Astrocyte of the cerebellum (primary cell): ENCODE measurements around the gene ARL6IP1.

Source experiments
- DNase-seq: peaks from one replicate; pipeline ENCODE4 v3.0.0-alpha.2; 2011; ENCODE audit warnings: low read depth
- H3K4me3 ChIP-seq: 2 replicates; pipeline ENCODE4 v1.5.1; 2011; ENCODE audit warnings: mild to moderate bottlenecking, low read depth, low read length, moderate library complexity
- in situ Hi-C: cut with HindIII; loops from 2 replicates; pipeline ENCODE4 v1.10.0; 2017; ENCODE audit warnings: low sequenced_read_pairs
- TF ChIP-seq, protein P1 (sequence below): IDR thresholded peaks from 2 replicates; pipeline ENCODE4 v1.5.1; 2012; ENCODE audit warnings: low read length, low read depth, moderate library complexity, mild to moderate bottlenecking; ENCODE audit errors: missing control alignments

ARL6IP1 gene

DNA sequence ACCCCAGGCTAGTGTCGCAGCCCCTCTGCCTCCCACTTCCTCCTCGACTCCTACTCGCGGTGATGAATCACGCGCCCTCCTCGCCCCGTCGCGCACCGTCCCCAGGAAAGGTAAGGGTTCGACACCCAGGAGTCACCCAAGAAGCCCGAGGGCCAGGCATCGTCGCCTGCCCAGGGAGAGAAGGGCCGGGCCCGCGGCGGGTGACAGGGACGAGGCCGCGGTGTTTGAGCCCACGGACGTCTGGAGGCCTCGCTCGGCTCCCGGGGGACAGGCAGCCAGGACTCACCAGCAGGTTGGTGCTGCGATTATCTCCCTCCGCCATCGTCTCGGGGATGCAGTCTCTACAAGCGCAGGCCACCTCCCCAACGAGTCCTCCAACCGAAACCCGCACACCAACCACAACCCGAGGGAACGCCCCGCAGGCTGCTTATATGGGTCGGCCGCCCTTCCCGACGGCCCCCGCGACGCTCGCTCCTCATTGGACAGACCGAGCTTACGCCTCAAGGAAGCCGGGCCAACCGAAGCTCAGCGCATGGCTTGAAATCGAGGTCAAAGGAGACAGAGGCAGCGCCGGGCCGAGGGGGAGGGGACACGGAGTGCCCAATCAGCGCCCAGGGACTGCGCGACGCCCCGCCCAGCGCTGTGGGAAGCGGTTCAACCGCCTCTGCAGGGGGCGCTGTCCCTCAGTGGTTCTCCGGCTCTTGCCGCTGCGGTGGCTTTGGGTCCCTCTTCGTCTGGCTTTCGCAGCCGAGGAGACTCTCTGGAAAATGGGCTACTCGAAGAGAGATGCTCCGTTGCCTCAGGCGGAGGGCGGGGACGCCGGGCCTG, at the start of gene ARL6IP1:
TSS of gene ARL6IP1 (minus strand) at position 405 of the 828 bp plus-strand sequence. CDS start at position 322, 83 bp downstream.
- TF ChIP-seq, protein P1, sequence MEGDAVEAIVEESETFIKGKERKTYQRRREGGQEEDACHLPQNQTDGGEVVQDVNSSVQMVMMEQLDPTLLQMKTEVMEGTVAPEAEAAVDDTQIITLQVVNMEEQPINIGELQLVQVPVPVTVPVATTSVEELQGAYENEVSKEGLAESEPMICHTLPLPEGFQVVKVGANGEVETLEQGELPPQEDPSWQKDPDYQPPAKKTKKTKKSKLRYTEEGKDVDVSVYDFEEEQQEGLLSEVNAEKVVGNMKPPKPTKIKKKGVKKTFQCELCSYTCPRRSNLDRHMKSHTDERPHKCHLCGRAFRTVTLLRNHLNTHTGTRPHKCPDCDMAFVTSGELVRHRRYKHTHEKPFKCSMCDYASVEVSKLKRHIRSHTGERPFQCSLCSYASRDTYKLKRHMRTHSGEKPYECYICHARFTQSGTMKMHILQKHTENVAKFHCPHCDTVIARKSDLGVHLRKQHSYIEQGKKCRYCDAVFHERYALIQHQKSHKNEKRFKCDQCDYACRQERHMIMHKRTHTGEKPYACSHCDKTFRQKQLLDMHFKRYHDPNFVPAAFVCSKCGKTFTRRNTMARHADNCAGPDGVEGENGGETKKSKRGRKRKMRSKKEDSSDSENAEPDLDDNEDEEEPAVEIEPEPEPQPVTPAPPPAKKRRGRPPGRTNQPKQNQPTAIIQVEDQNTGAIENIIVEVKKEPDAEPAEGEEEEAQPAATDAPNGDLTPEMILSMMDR: peak; percentile 53
- DNase-seq: peak; percentile 98
- in situ Hi-C loops: no loop called here
- peak within 1 kb of the TSS; percentile 88 for H3K4me3 ChIP-seq

DNA sequence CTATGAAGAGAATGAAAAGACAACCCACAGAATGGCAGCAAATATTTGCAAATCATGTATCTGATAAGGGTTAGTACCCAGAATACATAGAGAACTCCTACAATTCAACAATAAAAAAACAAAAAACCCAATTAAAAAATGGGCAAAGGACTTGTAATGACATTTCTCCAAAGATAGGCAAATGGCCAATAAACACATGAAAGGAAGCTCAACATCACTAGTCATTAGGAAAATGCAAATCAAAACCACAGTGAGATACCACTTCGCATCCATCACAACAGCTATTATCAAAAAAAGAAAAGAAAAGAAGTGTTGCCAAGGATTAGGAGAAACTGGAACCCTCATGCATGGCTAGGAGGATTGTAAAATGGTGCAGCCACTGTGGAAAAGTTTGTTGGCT, 45.1 kb upstream of the ARL6IP1 start:
- TF ChIP-seq, protein P1: no peak
- in situ Hi-C loops: no loop called here
- no peak for DNase-seq
- H3K4me3 ChIP-seq: no peak overlapping the region

DNA sequence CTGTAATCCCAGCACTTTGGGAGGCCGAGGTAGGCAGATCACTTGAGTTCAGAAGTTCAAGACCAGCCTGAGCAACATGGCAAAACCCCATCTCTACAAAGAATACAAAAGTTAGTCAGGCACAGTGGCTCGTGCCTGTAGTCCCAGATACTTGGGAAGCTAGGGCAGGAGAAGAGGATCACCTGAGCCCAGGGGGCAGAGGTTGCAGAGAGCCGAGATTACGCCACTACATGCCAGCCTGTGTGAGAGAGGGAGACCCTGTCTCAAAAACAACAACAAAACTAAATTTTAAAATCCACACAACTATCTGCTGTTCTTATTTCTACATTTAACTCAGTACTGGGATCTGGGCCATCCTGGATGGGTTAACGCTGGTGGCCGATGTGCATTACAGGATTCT, 41.2 kb upstream of the ARL6IP1 start:
- in situ Hi-C loops: no loop called here
- no peak overlapping the region for H3K4me3 ChIP-seq
- TF ChIP-seq, protein P1: no peak
- no peak for DNase-seq

DNA sequence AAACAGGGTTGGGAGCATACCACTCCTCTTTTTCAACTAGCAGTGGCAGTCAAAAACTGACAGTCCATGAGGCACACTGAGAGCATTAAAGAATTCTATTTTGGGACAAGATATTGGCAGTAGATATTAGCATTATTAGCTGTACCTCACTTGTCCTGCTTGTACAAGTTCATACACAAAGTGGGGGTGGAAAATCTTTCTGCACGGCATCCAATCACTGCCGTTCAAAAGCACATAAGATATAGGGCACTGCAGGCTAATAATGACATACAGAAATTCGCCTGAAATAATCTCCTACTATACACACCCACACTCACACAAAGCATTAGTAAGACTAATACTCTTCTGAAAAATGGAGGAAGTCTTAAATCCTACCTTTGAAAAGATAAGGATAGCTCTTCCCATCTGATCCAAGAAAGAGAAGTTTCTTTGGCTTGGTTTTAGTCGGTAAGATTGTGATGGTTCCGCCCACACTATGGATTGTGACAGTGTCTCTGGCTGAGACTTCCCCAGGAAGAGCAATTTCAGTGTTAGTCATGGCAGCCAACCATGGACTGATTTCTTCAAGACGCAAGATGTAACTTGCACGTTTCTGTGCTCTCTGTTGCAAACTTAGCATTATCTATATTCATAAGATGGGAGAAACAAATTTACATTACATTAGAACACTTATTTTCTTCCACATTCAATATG, 40.6 kb upstream of the ARL6IP1 start:
- TF ChIP-seq, protein P1: no peak
- DNase-seq: no peak
- in situ Hi-C loops: no loop called here
- H3K4me3 ChIP-seq: no peak overlapping the region

DNA sequence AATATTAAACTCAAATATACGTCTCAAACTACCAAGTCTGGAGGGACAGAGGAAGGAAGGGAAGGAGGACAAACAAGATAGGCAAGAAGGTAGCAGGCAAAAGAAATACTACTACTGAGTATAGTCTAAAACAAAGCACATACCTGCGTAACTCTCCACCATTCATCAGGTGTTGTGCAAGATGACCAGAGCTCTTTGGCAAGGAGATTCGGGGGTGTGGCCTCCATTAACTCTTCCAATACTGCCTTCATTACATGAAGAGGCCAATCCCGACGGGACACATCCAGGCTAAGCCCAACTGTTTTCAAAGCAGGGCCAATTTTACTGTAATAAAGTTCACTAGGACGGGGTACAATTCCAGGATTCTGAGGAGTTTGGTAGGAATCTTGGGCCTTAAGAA, 38.2 kb upstream of the ARL6IP1 start:
- in situ Hi-C loops: no loop called here
- TF ChIP-seq, protein P1: no peak
- DNase-seq: no peak
- no peak overlapping the region for H3K4me3 ChIP-seq

DNA sequence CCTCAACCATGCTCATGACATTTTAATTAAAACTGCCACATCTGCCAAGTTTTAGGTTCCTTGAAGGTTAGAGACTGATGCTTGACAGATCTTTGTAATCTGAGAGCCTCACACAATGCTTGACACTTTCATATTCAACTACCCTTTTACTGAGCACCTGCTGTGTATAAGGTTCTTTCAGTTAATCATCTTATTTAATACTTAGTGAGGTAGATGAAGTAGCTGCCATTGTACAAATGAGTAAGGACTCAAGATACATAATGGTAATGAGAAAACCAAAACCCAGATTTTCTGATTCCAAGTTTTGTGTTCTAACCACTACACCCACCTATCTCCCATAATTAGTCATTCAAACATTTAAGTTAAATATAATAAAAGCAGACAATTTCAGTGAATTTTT, 35.4 kb upstream of the ARL6IP1 start:
- in situ Hi-C loops: no loop called here
- no peak for DNase-seq
- TF ChIP-seq, protein P1: no peak
- no peak overlapping the region for H3K4me3 ChIP-seq
